Activated T-helper 1 cell treated with anti-CD3 and anti-CD28 coated beads, Interleukin-12 subunit alpha, Interleukin-12 subunit beta, Interleukin-2, Interleukin-4 antibody, amounts not matched to agents 30 ng/mL and 10 ng/mL and 1 ng/mL, durations not matched to agents 14 hours and 24 hours and 36 hours (primary cell): ENCODE results near the gene ZNF521. TPM values are rescaled to one million over a fixed set of nuclear protein-coding genes. Genes with fewer than 3 reads are reported as not detected.

Experiments used
- DNase-seq: peaks from one replicate; pipeline ENCODE4 v3.0.0; 2021; ENCODE audit warnings: low spot score
- H3K27ac Mint-ChIP-seq: one replicate; pipeline ENCODE4 v1.8.0; 2021; ENCODE audit warnings: mild to moderate bottlenecking, mixed read lengths
- H3K27me3 Mint-ChIP-seq: one replicate; pipeline ENCODE4 v1.8.0; 2022; ENCODE audit warnings: mild to moderate bottlenecking, moderate library complexity, mixed read lengths; ENCODE audit not compliant: insufficient read depth
- H3K36me3 Mint-ChIP-seq: one replicate; pipeline ENCODE4 v1.8.0; 2021; ENCODE audit warnings: low read depth, mixed read lengths
- H3K4me1 Mint-ChIP-seq: one replicate; pipeline ENCODE4 v1.8.0; 2021; ENCODE audit warnings: low read depth, mixed read lengths
- H3K4me3 Mint-ChIP-seq: one replicate; pipeline ENCODE4 v1.8.0; 2021; ENCODE audit warnings: mild to moderate bottlenecking, moderate library complexity, mixed read lengths
- H3K9me3 Mint-ChIP-seq: one replicate; pipeline ENCODE4 v1.8.0; 2021; ENCODE audit warnings: mixed read lengths
- intact Hi-C: fragments of 100-400 bp; cut with micrococcal nuclease; formaldehyde crosslinking; loops from one replicate; pipeline ENCODE4 v1.15.1; 2024
- total RNA-seq: library from RNA; stranded (reverse); gene quantifications from 2 replicates; pipeline ENCODE4 v1.2.3, GENCODE V29; 2022

The ZNF521 gene
- total RNA-seq, 1 donor from 2014 or later = not detected

DNA sequence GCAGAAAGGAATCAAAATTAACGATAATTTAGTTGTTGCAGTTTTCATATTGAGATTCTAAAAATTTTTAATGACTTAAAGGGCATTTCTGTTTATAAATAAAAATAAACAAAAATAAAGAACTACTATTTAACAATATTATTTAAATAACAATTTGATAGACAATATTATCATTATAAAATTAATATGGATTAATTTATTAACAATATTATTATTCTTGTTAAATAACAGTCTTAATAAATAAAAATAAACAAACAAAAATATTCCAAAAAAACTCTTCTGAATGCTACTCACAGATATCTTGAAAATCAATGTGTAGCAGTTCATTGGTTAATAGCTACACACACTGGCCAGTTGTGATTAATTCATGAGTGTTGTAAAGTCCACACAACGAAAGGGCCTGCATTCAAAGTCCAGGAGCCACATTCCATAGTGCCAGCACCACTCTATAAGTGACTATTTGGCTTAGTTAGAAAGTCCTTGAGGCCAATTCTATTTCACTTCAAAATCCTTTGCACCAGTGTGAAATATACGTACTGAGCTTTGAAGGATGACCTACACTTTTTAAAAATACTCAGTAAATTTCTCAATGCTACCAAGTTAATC lies 117.1 kb downstream of the ZNF521 start:
- no peaks in the 10 kb centered on the region for H3K9me3 Mint-ChIP-seq
- intact Hi-C loops = no loop called here
- H3K4me3 Mint-ChIP-seq = no peak overlapping the region
- DNase-seq = no peak
- H3K36me3 Mint-ChIP-seq = no peaks in the 10 kb centered on the region
- no peaks in the 10 kb centered on the region for H3K27me3 Mint-ChIP-seq
- no peaks in the 10 kb centered on the region for H3K4me1 Mint-ChIP-seq
- no peak overlapping the region for H3K27ac Mint-ChIP-seq

DNA sequence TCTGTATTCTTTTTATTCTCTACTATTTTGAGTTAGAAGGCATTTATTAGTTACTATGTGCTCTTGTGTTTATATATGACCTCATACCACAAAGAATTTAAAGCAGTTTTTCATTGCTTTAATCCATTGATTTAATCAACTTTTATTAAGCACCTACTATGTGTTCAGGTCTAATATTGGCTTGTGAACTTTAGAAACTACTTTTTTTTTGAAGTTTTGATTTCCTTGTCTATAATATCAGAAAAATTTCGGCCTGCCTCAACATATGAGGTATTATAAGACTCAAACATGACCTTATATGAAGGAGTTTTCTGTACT lies 117.7 kb downstream of the ZNF521 start:
- Mint-ChIP-seq H3K4me3 (no peak overlapping the region), H3K9me3 (no peaks in the 10 kb centered on the region), H3K27me3 (no peaks in the 10 kb centered on the region), H3K36me3 (no peaks in the 10 kb centered on the region), H3K4me1 (no peaks in the 10 kb centered on the region), H3K27ac (no peak overlapping the region)
- DNase-seq = no peak
- intact Hi-C loops = no loop called here

DNA sequence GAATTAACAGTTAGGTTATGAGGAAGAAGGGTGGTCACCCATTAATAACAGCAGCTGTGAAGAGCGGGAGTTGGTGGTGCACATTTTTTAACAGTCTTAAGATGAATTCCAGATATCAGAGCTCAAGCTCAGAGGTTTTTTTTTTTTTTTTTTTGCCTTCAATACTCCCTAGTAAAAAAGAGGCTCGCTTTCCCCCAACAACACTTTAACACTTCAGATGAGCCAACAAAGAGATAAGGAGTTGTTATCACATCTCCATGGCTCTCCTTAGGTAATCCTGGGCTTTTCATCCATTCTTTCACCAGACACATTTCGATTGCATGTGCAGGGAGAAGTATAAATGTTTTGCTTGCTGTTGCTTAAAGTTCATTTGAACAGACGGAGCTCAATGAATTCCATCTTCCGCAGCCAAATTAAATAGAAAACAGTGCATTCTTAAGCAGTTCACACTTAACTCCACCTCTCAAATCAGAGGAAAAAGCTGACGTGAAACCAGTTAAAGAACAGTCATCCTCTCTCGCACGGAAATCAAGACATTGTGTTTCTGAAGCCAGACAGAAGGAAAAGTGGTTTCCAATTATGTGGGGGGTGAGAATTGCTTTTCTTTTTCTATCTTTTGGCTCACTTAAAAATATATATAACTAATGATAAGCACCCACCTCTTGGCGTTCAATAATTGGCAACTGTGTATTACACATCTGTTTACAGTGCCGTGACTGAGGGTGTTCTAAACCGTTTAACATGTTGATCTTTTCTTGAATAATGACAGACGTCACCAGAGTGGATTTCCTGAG lies 118.2 kb downstream of the ZNF521 start:
- Mint-ChIP-seq H3K27ac (no peak overlapping the region), H3K36me3 (no peaks in the 10 kb centered on the region), H3K27me3 (no peaks in the 10 kb centered on the region), H3K9me3 (no peaks in the 10 kb centered on the region), H3K4me3 (no peak overlapping the region), H3K4me1 (no peaks in the 10 kb centered on the region)
- intact Hi-C loops = no loop called here
- DNase-seq = no peak

DNA sequence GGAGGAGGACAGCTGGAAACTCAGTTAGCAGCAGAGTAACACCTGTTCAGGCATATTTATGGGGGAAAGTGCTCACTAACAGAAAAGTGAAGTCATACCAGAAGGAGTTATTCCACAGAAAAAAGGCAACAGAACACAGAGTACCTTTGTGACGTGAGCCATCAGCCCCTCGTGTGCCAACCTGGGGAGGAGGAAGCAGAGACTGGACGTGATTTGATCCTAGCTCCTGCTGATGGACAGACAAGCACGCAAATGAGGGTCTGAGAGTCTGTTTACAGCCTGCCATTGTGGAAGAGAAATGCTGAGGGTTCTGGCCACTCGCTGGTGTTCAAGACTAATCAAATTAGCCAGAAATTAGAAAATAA lies 120.7 kb downstream of the ZNF521 start:
- Mint-ChIP-seq H3K27me3 (no peaks in the 10 kb centered on the region), H3K4me3 (no peak overlapping the region), H3K27ac (no peak overlapping the region), H3K36me3 (no peaks in the 10 kb centered on the region), H3K9me3 (no peaks in the 10 kb centered on the region), H3K4me1 (no peaks in the 10 kb centered on the region)
- intact Hi-C loops = no loop called here
- DNase-seq = no peak

DNA sequence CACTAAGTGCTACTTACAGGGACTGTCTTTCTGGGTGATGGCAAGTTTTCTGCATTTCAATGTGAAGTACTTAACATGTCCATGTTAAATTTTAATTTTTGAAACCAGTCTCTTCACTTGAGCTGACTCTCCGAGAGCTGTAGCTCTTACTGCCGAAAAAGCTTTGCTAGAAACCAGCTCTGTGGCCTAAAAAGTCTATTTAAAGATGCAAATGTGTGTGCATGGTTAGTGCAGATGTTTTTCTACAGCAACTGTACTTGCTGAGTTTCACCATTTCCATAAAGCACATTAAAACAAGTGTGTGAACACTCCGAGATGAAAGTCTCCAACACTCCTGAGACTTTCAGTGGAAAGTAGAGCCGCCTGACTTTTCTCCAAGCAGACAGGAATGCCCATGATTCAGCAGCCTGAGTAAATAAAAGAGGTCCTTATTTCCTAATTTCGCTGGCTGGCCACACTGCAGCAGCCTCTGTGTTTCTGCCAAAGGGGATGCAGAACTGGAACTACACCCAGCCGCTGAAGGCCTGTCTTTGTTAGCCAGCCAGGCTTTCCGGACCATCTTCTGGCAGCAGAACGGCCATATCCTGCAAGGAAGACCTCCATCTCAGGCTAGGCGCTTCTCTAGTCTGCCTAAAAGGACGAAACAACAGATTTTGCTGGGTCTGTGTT lies 121.2 kb downstream of the ZNF521 start:
- H3K4me3 Mint-ChIP-seq = no peak overlapping the region
- intact Hi-C loops = no loop called here
- no peaks in the 10 kb centered on the region for H3K36me3 Mint-ChIP-seq
- DNase-seq = no peak
- no peak overlapping the region for H3K27ac Mint-ChIP-seq
- H3K4me1 Mint-ChIP-seq = no peaks in the 10 kb centered on the region
- H3K27me3 Mint-ChIP-seq = no peaks in the 10 kb centered on the region
- H3K9me3 Mint-ChIP-seq = no peaks in the 10 kb centered on the region

DNA sequence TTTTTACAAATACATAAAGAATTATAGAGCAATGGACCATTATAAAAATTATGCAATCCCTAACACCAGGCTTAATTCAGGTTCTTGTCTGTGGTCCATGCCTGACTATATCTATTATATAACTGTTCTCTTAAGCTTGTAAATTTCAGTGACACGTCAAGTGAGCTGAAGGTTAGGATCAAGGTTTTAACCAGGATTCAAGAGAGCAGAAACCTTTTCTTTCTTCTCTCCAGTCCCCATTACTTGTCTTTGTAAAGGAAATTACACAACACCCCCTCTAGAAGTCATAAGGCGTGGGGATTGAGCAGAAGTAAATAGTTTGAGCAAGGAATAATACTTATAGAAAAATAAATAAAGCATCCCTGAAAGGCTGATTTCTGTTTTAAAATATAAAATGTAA lies 122.0 kb downstream of the ZNF521 start:
- Mint-ChIP-seq H3K27me3 (no peaks in the 10 kb centered on the region), H3K27ac (no peak overlapping the region), H3K4me1 (no peaks in the 10 kb centered on the region), H3K36me3 (no peaks in the 10 kb centered on the region), H3K4me3 (no peak overlapping the region), H3K9me3 (no peaks in the 10 kb centered on the region)
- intact Hi-C loops = no loop called here
- DNase-seq = no peak

DNA sequence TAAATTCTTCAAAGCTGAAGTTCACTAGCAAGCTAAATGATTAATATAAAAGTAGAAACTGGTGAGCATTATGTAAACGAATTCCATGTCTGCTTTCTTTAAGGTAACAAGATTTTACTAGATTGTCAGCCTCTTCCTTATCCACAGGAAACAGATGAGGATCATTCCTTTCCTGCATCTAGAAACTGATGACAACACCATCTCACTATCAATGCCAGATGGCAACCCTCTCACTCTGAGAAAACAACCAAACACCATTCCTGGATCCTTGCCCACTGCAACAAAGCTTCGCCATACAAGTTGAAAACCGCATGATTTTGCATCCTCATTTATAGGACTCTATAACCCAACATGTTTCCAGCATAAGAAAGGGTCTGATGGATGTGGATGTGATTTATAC lies 122.9 kb downstream of the ZNF521 start:
- H3K9me3 Mint-ChIP-seq = no peaks in the 10 kb centered on the region

DNA sequence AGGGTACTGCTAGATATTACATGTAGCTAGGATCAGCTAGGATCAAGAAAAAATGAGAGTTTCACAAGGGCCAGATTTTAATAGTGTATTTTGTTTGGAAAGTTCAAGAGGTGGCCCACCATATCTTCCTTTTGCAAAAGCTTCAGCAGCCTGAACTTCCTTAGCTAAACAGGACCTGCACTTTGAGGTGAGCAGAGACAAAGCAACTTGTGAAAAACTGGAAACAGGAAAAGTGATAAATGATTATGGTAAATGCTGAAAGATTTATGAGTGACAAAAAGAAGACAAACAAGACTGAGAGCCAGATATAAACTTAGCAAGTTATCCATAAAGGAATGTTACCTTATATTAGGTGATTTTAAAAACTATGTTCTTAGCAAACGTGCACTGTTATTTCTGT lies 123.6 kb downstream of the ZNF521 start:
- H3K4me3 Mint-ChIP-seq = no peak overlapping the region

More for the DNA sequence above, 122.9 kb downstream of the ZNF521 start:
- Mint-ChIP-seq H3K27ac (no peak overlapping the region), H3K36me3 (no peaks in the 10 kb centered on the region), H3K27me3 (no peaks in the 10 kb centered on the region), H3K4me1 (no peaks in the 10 kb centered on the region), H3K4me3 (no peak overlapping the region)
- DNase-seq = no peak
- intact Hi-C loops = no loop called here

DNA sequence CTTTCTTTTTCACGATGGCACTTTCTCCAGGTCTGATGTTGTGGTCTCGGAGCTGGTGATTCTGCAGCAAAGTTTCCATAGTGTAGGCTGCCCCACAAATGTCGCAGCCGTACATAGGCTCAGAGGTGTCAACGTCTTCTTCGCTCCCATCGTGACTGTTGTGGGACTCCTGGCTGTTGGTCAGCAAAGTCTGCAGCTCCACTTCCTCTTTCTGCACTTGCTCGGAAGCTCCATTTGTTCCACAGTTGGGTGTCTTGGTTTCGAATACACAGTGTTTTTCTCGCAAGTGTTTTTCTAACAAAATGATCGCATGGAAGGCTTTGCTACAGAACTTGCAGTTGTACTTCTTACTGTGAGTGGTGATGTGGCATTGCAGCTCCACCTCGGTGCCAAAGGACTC lies 126.8 kb downstream of the ZNF521 start:
- Mint-ChIP-seq H3K27me3 (no peaks in the 10 kb centered on the region), H3K4me3 (no peak overlapping the region), H3K27ac (no peak overlapping the region), H3K9me3 (no peaks in the 10 kb centered on the region), H3K4me1 (no peaks in the 10 kb centered on the region), H3K36me3 (no peaks in the 10 kb centered on the region)
- no peak for DNase-seq
- intact Hi-C loops = no loop called here

More for the DNA sequence above, 123.6 kb downstream of the ZNF521 start:
- H3K36me3 Mint-ChIP-seq = no peaks in the 10 kb centered on the region
- H3K9me3 Mint-ChIP-seq = no peaks in the 10 kb centered on the region
- no peaks in the 10 kb centered on the region for H3K27me3 Mint-ChIP-seq
- no peak overlapping the region for H3K27ac Mint-ChIP-seq
- DNase-seq = no peak
- intact Hi-C loops = no loop called here
- H3K4me1 Mint-ChIP-seq = no peaks in the 10 kb centered on the region

DNA sequence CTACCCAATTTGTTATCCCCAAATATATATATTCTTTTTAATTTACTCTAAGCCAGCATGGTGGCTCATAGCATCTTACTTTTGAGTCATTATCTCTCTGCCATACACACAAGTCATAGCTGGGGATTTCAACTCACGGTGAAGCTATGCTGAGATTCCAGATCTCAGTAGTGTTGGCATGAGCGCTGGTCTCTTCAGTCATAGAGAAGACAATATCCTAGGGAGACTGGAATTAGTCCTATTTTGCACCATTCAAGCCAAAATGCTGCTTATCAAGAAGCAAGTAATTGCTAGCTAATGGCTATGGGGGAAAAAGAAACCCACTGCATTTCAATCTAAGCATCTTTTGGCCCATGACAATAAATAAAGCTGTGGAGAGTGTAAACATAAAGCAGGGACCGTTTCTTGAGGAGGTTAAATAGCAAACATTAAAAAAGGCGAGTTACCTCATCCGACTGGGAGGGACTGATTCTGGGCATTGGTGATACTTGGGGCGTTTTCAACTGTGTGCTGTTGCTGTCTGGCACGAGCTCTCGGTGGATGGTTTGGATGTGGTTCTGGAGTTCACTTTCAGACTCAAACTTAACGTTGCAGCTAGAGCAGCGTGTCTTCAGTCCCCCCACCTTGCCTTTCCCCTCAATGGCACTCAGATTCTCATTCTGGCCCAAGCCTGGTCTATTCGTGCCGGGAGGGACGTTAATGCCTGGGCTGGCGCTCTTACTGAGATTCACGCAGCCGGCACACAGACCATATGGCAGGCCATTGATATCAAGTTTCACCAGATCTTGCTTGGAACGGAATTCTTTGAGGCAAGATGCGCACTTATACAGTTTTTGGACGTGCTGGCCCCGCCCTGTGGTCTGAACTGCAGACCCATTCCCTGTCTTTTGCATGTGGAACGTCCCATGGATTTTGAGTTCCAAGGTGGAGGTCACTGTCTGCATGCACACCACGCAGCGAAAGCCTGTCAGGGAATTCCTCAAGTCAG lies 127.8 kb downstream of the ZNF521 start:
- H3K4me3 Mint-ChIP-seq = no peak overlapping the region
- no peak for DNase-seq
- no peaks in the 10 kb centered on the region for H3K9me3 Mint-ChIP-seq
- intact Hi-C loops = no loop called here
- no peak overlapping the region for H3K27ac Mint-ChIP-seq
- H3K36me3 Mint-ChIP-seq = no peaks in the 10 kb centered on the region
- H3K27me3 Mint-ChIP-seq = no peaks in the 10 kb centered on the region
- H3K4me1 Mint-ChIP-seq = no peaks in the 10 kb centered on the region

DNA sequence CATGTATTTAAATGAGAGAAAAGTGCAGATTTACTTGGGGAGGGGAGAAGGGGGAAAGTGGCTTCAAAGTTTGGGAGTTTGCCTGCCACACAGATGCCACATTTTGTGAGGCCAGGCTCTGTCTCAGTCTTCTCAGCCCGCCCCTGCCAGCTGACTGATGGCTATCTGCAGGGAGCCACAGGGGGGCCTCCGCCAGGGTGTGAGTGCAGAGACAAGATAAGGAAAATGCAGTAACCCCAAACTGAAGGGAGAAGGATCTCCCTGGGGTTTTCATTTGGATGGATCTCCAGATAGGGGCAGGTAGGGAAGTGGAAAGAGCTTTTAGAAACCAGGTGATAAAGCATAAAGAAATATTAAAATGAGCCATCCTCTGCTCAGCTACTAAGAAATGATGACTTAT lies 128.8 kb downstream of the ZNF521 start:
- no peak for DNase-seq
- Mint-ChIP-seq H3K4me1 (no peaks in the 10 kb centered on the region), H3K27me3 (no peaks in the 10 kb centered on the region), H3K4me3 (no peak overlapping the region), H3K27ac (no peak overlapping the region), H3K9me3 (no peaks in the 10 kb centered on the region), H3K36me3 (no peaks in the 10 kb centered on the region)
- intact Hi-C loops = no loop called here

DNA sequence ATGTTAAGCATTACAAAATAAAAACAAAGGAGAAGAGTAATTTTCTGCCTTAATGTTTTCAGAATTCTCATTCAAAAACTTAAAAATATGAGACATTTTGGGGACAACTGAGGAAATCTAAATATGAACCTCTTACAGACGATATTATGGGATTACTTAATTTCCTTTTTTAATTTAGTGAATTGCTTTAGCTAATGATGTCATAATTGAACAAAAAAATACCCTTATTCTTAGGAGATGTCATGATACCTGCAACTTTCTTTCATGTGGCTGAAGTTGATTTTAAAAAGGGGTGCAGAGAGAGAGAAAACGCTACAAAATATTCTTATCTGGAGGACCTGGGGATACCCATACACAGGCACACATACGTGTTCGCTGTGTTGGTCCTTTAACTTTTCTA lies 129.3 kb downstream of the ZNF521 start:
- intact Hi-C loops = no loop called here
- Mint-ChIP-seq H3K9me3 (no peaks in the 10 kb centered on the region), H3K4me3 (no peak overlapping the region), H3K27me3 (no peaks in the 10 kb centered on the region), H3K27ac (no peak overlapping the region), H3K36me3 (no peaks in the 10 kb centered on the region), H3K4me1 (no peaks in the 10 kb centered on the region)
- no peak for DNase-seq

DNA sequence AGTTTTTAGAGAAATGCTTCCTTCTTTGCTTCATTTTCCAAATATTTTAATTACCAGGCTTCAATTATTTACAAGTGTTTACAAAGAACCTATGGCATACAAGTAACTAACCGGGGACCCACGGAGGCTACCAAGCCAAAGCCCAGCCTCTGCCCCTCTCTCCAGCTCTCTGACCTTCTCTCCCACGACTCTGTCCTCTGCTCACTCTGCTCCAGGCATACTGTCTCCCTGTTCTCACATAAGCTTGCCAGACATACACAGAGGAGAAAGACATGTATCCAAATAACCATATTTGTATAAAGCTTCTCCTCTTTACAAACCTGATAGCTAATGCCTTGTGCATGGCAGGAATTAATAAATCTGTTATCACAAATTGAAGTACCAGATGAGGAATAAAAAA lies 141.3 kb downstream of the ZNF521 start:
- no peak for DNase-seq
- no peaks in the 10 kb centered on the region for H3K9me3 Mint-ChIP-seq
- H3K27ac Mint-ChIP-seq = no peak overlapping the region
- intact Hi-C loops = no loop called here
- no peaks in the 10 kb centered on the region for H3K36me3 Mint-ChIP-seq
- no peaks in the 10 kb centered on the region for H3K4me1 Mint-ChIP-seq
- H3K27me3 Mint-ChIP-seq = no peaks in the 10 kb centered on the region
- no peak overlapping the region for H3K4me3 Mint-ChIP-seq
